ENCODE measurements around the gene EMC10. TPM values are rescaled to one million over a fixed set of nuclear protein-coding genes. Genes with fewer than 3 reads are reported as not detected.

EMC10 gene
- total RNA-seq = 41.3 and 63.2 TPM in 2 replicates

GRCh38 chr19:50476224-50476906 lies at the start of gene EMC10, which contains the start of gene GARIN5A:
Gene EMC10, plus strand, starts transcription at chr19:50476507. Its CDS starts 38 bp downstream, at chr19:50476545.
Gene GARIN5A, minus strand, starts transcription at chr19:50476848. Its CDS starts 460 bp downstream, at chr19:50476388.

GRCh38 chr19:50432221-50433028 lies 43.9 kb upstream of the EMC10 start, which contains the start of gene MYBPC2:
Gene MYBPC2, plus strand, starts transcription at chr19:50432892. Its CDS starts 62 bp downstream, at chr19:50432954.

GRCh38 chr19:50511069-50511822 lies 34.9 kb downstream of the EMC10 start, which contains the start of gene JOSD2:
Gene JOSD2, minus strand, starts transcription at chr19:50511191. Its CDS starts 760 bp downstream, at chr19:50510431.

GRCh38 chr19:50513746-50514345 lies 37.5 kb downstream of the EMC10 start, which contains the start of gene ASPDH:
Gene ASPDH, minus strand, starts transcription at chr19:50513913. Its CDS starts 90 bp downstream, at chr19:50513823.

Other genes starting within 250 kb of the EMC10 start
- gene KCNC3, start 147.1 kb upstream of the EMC10 start, total RNA-seq = under 0.01 TPM in 2 replicates
- under 0.01 and 0.61 TPM in 2 replicates for gene NAPSA, start 110.9 kb upstream of the EMC10 start, total RNA-seq
- 43.6 and 48.4 TPM in 2 replicates for gene NR1H2, start 100.0 kb upstream of the EMC10 start, total RNA-seq
- 55.9 and 65.0 TPM in 2 replicates for gene POLD1, start 92.2 kb upstream of the EMC10 start, total RNA-seq
- gene SPIB, start 57.6 kb upstream of the EMC10 start, total RNA-seq = not detected in 2 replicates
- gene MYBPC2, start 43.6 kb upstream of the EMC10 start, total RNA-seq = not detected in 2 replicates
- 0.32 TPM in 1 of 2 replicates, not detected in the other for gene GARIN5A, start 341 bp downstream of the EMC10 start, total RNA-seq
- 15.3 and 22.1 TPM in 2 replicates for gene JOSD2, start 34.7 kb downstream of the EMC10 start, total RNA-seq
- gene ASPDH, start 37.4 kb downstream of the EMC10 start, total RNA-seq = not detected in 2 replicates
- under 0.01 TPM in 1 of 2 replicates, not detected in the other for gene LRRC4B, start 91.9 kb downstream of the EMC10 start, total RNA-seq
- gene SYT3, start 163.4 kb downstream of the EMC10 start, total RNA-seq = under 0.01 and 0.15 TPM in 2 replicates
- gene C19orf81, start 172.9 kb downstream of the EMC10 start, total RNA-seq = 2.7 TPM in 1 of 2 replicates, not detected in the other
- gene SHANK1, start 243.3 kb downstream of the EMC10 start, total RNA-seq = 0.97 and 1.8 TPM in 2 replicates
- 22.4 and 27.4 TPM in 2 replicates for gene CLEC11A, start 246.9 kb downstream of the EMC10 start, total RNA-seq